Body of pancreas (tissue), 4 donors: ENCODE results near the gene C10orf143.

Experiments
- POLR2A ChIP-seq, 3 donors: fragments of 450-650 bp; IDR thresholded peaks; one replicate each; pipeline ENCODE4 v1.6.1; 2016; ENCODE audit warnings: antibody characterized with exemption in 3 of 3, mild to moderate bottlenecking in 2 of 3
- TF ChIP-seq, protein P1 (sequence below), 7 experiments: fragments of 450-650 bp in 4 of 7; fragments of 200-600 bp in 3 of 7; sonication (generic) in 3 of 7; IDR thresholded peaks; one replicate each; pipeline ENCODE4 v1.5.1; 2016 to 2019; ENCODE audit warnings: antibody characterized with exemption in 7 of 7

DNA sequence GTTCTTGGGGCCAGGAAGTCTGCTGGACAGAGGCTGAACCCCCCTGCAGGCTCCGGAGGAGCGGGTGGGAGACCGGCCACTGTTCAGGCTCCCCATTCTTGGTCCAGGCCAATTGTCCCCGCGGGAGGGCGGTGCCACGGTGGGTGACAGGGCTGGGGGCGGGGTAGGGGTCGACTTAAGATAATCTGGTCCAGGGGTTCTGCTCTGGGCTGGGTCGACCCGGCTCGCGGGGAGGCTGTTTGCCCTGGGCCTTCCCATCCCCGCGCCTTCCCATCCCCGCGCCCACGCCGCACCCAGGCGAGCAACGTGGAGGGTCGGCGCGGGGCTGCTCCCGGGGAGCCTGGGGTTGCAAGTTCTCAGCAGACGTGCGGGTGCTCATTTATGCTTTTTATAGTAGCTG is 18.3 kb upstream of the C10orf143 start:
- no peak for TF ChIP-seq POLR2A (IDR thresholded peaks at IDR 0.05)
- TF ChIP-seq, protein P1, sequence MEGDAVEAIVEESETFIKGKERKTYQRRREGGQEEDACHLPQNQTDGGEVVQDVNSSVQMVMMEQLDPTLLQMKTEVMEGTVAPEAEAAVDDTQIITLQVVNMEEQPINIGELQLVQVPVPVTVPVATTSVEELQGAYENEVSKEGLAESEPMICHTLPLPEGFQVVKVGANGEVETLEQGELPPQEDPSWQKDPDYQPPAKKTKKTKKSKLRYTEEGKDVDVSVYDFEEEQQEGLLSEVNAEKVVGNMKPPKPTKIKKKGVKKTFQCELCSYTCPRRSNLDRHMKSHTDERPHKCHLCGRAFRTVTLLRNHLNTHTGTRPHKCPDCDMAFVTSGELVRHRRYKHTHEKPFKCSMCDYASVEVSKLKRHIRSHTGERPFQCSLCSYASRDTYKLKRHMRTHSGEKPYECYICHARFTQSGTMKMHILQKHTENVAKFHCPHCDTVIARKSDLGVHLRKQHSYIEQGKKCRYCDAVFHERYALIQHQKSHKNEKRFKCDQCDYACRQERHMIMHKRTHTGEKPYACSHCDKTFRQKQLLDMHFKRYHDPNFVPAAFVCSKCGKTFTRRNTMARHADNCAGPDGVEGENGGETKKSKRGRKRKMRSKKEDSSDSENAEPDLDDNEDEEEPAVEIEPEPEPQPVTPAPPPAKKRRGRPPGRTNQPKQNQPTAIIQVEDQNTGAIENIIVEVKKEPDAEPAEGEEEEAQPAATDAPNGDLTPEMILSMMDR (IDR thresholded peaks at IDR 0.05), result no peak
